IPS-20b (cell line): ENCODE data around the gene CFAP65.

Source experiments
- H3K27ac ChIP-seq: one replicate; pipeline ENCODE4 v1.5.1; 2013; ENCODE audit warnings: low read length
- H3K27me3 ChIP-seq: 2 replicates; pipeline ENCODE4 v1.6.1; 2013; ENCODE audit warnings: mild to moderate bottlenecking, low read length, inconsistent platforms; ENCODE audit not compliant: insufficient read depth
- H3K36me3 ChIP-seq: 2 replicates; pipeline ENCODE4 v1.6.1; 2013; ENCODE audit warnings: low read depth, mild to moderate bottlenecking, inconsistent platforms, low read length, moderate library complexity; ENCODE audit not compliant: insufficient read depth
- H3K4me1 ChIP-seq: 2 replicates; pipeline ENCODE4 v1.6.1; 2013; ENCODE audit warnings: mild to moderate bottlenecking, control low read depth, inconsistent platforms, low read length, moderate library complexity; ENCODE audit not compliant: insufficient read depth
- H3K4me3 ChIP-seq: 2 replicates; pipeline ENCODE4 v1.5.1; 2013; ENCODE audit warnings: mild to moderate bottlenecking, low read length, inconsistent platforms
- H3K9ac ChIP-seq: 2 replicates; pipeline ENCODE4 v1.6.1; 2013; ENCODE audit warnings: low read depth, mild to moderate bottlenecking, inconsistent platforms, low read length, moderate library complexity
- H3K9me3 ChIP-seq: 2 replicates; pipeline ENCODE4 v1.6.1; 2013; ENCODE audit warnings: mild to moderate bottlenecking, low read depth, low read length, inconsistent platforms; ENCODE audit not compliant: insufficient read depth

The CFAP65 gene

DNA sequence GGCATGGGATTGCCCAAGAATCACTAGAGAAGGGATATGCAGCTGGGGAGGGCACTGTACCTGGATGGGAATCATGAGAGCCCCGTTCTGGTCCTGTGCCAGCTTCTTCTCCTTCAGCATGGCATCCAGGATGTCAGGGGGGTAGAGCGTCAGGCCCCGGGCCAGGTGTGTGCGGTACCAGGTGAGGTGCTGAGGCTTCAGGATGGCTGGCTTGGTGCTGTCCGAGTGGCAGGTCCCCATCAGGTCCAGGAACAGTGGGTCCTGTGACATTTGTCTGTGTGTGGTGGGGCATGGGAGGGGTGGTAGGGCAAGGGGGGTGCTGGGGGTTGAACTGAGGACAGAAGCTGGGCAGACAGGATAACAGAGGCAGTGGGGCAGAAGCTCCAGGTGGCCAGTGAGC is 13.2 kb downstream of the CFAP65 start:
- Histone ChIP-seq H3K4me3 (no peak overlapping the region), H3K27me3 (no peaks in the 10 kb centered on the region; the same call in 1 of the 2 replicates), H3K9me3 (no peaks in the 10 kb centered on the region), H3K36me3 (no peaks in the 10 kb centered on the region), H3K9ac (no peak overlapping the region), H3K4me1 (no peaks in the 10 kb centered on the region), H3K27ac (no peak overlapping the region)

GRCh38 chr2:219027511-219028055 is 13.7 kb downstream of the CFAP65 start:
- Histone ChIP-seq H3K36me3 (no peaks in the 10 kb centered on the region), H3K9ac (no peak overlapping the region), H3K27ac (no peak overlapping the region), H3K4me3 (no peak overlapping the region), H3K4me1 (no peaks in the 10 kb centered on the region), H3K27me3 (no peaks in the 10 kb centered on the region; the same call in 1 of the 2 replicates), H3K9me3 (no peaks in the 10 kb centered on the region)

GRCh38 chr2:219026946-219027345 is 14.4 kb downstream of the CFAP65 start:
- Histone ChIP-seq H3K27me3 (no peaks in the 10 kb centered on the region; the same call in 1 of the 2 replicates), H3K4me3 (no peak overlapping the region), H3K4me1 (no peaks in the 10 kb centered on the region), H3K36me3 (no peaks in the 10 kb centered on the region), H3K27ac (no peak overlapping the region), H3K9ac (no peak overlapping the region), H3K9me3 (no peaks in the 10 kb centered on the region)

- H3K27me3 ChIP-seq: no peaks in the 10 kb centered on the region; the same call in 1 of the 2 replicates
Measured at GRCh38 chr2:219025637-219026585, 15.4 kb downstream of the CFAP65 start.

DNA sequence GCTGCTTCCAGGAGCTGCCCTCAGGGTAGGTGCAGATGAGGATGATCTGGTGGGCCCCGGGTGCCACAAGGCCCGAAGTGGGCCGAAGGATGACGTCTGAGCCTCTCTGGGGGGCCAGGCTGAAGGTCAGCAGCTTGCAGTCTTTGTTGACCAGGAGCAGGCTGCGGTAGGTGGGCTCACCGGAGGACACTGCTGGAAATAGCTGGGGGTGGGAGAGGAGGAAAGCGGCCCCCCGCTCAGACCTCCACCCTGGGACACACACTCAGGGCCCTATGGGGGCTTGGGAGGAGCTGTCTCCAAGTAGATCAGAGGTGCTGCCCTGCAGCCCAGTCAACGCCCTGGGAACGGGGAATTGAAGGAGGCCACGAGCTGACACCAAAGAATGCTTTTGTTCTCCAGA is 17.3 kb downstream of the CFAP65 start:
- no peaks in the 10 kb centered on the region for H3K9me3 ChIP-seq
- H3K4me3 ChIP-seq: no peak overlapping the region
- H3K36me3 ChIP-seq: no peaks in the 10 kb centered on the region
- no peak overlapping the region for H3K27ac ChIP-seq
- no peak overlapping the region for H3K9ac ChIP-seq
- no peaks in the 10 kb centered on the region; the same call in 1 of the 2 replicates for H3K27me3 ChIP-seq
- H3K4me1 ChIP-seq: no peaks in the 10 kb centered on the region

More at GRCh38 chr2:219025637-219026585, 15.4 kb downstream of the CFAP65 start:
- no peaks in the 10 kb centered on the region for H3K36me3 ChIP-seq
- H3K9me3 ChIP-seq: no peaks in the 10 kb centered on the region
- H3K27ac ChIP-seq: no peak overlapping the region
- H3K4me1 ChIP-seq: no peaks in the 10 kb centered on the region
- H3K4me3 ChIP-seq: no peak overlapping the region
- no peak overlapping the region for H3K9ac ChIP-seq

GRCh38 chr2:219023045-219023605 is 18.2 kb downstream of the CFAP65 start:
- Histone ChIP-seq H3K27me3 (no peaks in the 10 kb centered on the region; the same call in 1 of the 2 replicates), H3K27ac (no peak overlapping the region), H3K4me1 (no peaks in the 10 kb centered on the region), H3K9me3 (no peaks in the 10 kb centered on the region), H3K9ac (no peak overlapping the region), H3K36me3 (no peaks in the 10 kb centered on the region), H3K4me3 (no peak overlapping the region)

- Histone ChIP-seq H3K27ac (no peak overlapping the region), H3K4me1 (no peaks in the 10 kb centered on the region), H3K27me3 (no peaks in the 10 kb centered on the region; the same call in 1 of the 2 replicates), H3K36me3 (no peaks in the 10 kb centered on the region), H3K9me3 (no peaks in the 10 kb centered on the region), H3K9ac (no peak overlapping the region), H3K4me3 (no peak overlapping the region)
Measured at GRCh38 chr2:219022616-219023015, 18.7 kb downstream of the CFAP65 start.

- Histone ChIP-seq H3K4me1 (no peaks in the 10 kb centered on the region), H3K36me3 (no peaks in the 10 kb centered on the region), H3K27me3 (no peaks in the 10 kb centered on the region; the same call in 1 of the 2 replicates), H3K27ac (no peak overlapping the region), H3K9ac (no peak overlapping the region), H3K9me3 (no peaks in the 10 kb centered on the region), H3K4me3 (no peak overlapping the region)
Measured at GRCh38 chr2:219022041-219022440, 19.3 kb downstream of the CFAP65 start.

- H3K9me3 ChIP-seq: no peaks in the 10 kb centered on the region
- no peak overlapping the region for H3K27ac ChIP-seq
- H3K9ac ChIP-seq: no peak overlapping the region
- H3K36me3 ChIP-seq: no peaks in the 10 kb centered on the region
- no peak overlapping the region for H3K4me3 ChIP-seq
- no peaks in the 10 kb centered on the region; the same call in 1 of the 2 replicates for H3K27me3 ChIP-seq
- no peaks in the 10 kb centered on the region for H3K4me1 ChIP-seq
Measured at GRCh38 chr2:219021591-219021990, 19.7 kb downstream of the CFAP65 start.

DNA sequence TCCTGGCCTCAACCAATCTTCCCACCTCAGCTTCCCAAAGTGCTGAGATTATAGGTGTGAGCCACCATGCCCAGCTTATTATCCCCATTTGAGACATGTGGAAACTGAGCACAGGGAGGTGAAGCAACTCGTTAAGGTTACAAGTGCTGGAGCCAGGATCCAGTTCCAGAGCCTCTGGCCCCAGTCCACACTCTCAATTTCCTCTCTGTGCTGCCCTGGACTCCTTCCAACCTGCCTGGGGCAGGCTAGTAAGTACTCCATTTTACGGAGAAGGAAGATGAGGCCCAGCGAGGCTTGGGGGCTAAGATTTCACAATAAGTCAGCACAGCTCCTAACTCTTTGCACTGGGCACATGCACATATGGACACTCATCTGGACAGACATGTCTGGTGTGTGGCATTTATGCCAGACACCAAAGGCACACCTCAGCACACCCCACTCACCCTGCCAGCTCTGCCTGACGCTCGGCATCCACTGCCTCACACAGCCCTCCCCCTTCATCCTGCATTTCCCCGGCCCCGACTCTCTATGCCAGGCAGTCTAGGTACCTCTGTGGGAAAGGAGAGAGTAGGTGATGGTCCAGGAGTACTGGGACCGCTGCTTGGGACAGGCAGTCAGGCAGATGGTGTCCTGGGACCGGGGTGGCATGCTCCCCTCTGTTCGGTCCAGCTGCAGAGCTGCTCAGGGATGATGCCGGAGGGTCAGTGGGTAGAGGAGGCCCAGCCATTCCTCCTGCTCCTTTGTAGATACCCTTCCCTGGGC is 20.5 kb downstream of the CFAP65 start:
- Histone ChIP-seq H3K9ac (no peak overlapping the region), H3K9me3 (no peaks in the 10 kb centered on the region), H3K4me1 (no peaks in the 10 kb centered on the region), H3K4me3 (no peak overlapping the region), H3K27me3 (no peaks in the 10 kb centered on the region; the same call in 1 of the 2 replicates), H3K27ac (no peak overlapping the region), H3K36me3 (no peaks in the 10 kb centered on the region)

DNA sequence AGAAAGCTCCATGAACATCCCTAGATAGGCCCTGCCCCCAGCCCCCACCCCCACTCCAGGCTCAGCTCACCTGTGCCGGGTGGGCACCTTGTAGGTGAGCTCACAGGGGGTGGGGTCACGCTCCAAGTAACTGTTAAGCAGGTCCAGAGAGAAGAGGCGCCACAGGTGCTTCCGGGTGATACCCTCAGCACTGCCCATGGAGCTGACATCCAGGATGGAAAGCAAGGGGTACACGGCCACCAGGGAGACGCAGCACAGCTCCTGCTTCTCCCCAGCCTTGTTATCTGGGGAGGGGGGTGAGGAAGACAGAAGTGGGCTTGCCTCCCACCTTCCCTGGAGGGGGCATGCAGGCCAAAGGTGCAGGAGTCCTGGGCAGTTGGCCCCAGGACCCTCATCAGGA is 21.9 kb downstream of the CFAP65 start:
- no peak overlapping the region for H3K9ac ChIP-seq
- peaks cover 10% of the 10 kb centered on the region; the same call in 1 of the 2 replicates for H3K27me3 ChIP-seq
- no peaks in the 10 kb centered on the region for H3K36me3 ChIP-seq
- no peaks in the 10 kb centered on the region for H3K9me3 ChIP-seq
- H3K4me1 ChIP-seq: no peaks in the 10 kb centered on the region
- H3K4me3 ChIP-seq: no peak overlapping the region
- no peak overlapping the region for H3K27ac ChIP-seq
